ENCODE measurements around the gene RPP25. TPM values are rescaled to one million over a fixed set of nuclear protein-coding genes. Genes with fewer than 3 reads are reported as not detected.
A peak's percentile ranks its signal among the peaks of the same experiment; 100 is the strongest.
"Not testable (repeated sequence)": the region's sequence is repeated elsewhere in the genome, so short reads cannot be mapped to it uniquely, and the experiment has no call there.

RPP25 gene
- total and polyA plus RNA-seq, 4 donors: 2.7 to 6.5 (median 4.7) TPM

DNA sequence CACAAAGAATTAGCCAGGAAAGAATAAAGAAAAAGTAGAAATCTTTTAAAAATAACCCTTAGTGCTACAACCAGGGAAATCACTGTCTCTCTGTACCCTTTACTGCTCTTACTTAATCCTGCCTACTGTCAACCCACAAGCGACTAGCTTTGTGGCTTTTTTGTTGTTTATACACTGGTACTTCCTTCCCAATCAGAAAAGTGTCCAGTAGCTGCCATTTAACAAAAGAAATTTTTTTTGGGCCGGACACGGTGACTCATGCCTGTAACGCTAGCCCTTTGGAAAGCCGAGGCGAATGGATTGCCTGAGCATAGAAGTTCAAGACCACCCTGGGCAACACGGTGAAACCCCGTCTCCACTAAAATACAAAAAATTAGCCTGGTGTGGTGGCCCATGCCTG, 36.1 kb downstream of the RPP25 start:
- no peaks in the 10 kb centered on the region for H3K4me1 ChIP-seq (ENCODE audit: control insufficient read depth in 1 of 2, insufficient read depth in 2 of 2, low read length in 2 of 2)
- no peaks in the 10 kb centered on the region for H3K27me3 ChIP-seq (ENCODE audit: control insufficient read depth in 1 of 2, insufficient read depth in 2 of 2, low read length in 1 of 2)
- peaks cover 3 to 4% of the 10 kb centered on the region in 2 donors for H3K36me3 ChIP-seq (ENCODE audit: control insufficient read depth in 1 of 2, insufficient read depth in 2 of 2, low read length in 1 of 2)
- DNase-seq (no peak), ATAC-seq (ENCODE audit: low FRiP score) (no peak)
- WGBS, 2 donors: 89 to 90% methylated on average over 8 of the region's 8 CpGs
- H3K4me3 ChIP-seq (ENCODE audit: low read length in 2 of 2): no peak overlapping the region
- intact Hi-C loops (cut with DNase I): no loop called here
- no peak overlapping the region for H3K27ac ChIP-seq (ENCODE audit: low read depth in 1 of 2, low read length in 2 of 2)
- H3K9me3 ChIP-seq (ENCODE audit: control insufficient read depth, low read length): no peaks in the 10 kb centered on the region

DNA sequence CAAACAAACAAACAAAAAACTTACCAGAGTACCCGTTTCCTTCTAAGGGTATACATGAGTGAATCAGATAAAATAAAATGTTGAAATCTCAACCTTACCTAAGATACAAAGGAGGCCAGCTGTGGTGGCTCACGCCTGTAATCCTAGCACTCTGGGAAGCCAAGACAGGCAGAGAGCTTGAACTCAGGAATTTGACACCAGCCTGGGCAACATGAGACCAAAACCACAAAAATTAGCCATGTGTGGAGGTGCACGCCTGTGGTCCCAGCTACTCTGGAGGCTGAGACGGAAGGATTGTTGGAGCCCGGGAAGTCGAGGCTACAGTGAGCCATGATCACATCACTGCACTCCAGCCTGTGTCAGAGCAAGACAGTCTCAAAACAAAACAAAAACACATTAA, 38.9 kb downstream of the RPP25 start:
- Histone ChIP-seq H3K36me3 (ENCODE audit: control insufficient read depth in 1 of 2, insufficient read depth in 2 of 2, low read length in 1 of 2) (peaks cover 4 to 6% of the 10 kb centered on the region in 2 donors), H3K27ac (ENCODE audit: low read depth in 1 of 2, low read length in 2 of 2) (no peak overlapping the region), H3K27me3 (ENCODE audit: control insufficient read depth in 1 of 2, insufficient read depth in 2 of 2, low read length in 1 of 2) (no peaks in the 10 kb centered on the region), H3K9me3 (ENCODE audit: control insufficient read depth, low read length) (no peaks in the 10 kb centered on the region), H3K4me1 (ENCODE audit: control insufficient read depth in 1 of 2, insufficient read depth in 2 of 2, low read length in 2 of 2) (no peaks in the 10 kb centered on the region), H3K4me3 (ENCODE audit: low read length in 2 of 2) (no peak overlapping the region)
- intact Hi-C loops (cut with DNase I): no loop called here
- DNase-seq (no peak), ATAC-seq (ENCODE audit: low FRiP score) (no peak)
- 92 to 93% methylated on average over 6 of the region's 6 CpGs for WGBS, 2 donors

DNA sequence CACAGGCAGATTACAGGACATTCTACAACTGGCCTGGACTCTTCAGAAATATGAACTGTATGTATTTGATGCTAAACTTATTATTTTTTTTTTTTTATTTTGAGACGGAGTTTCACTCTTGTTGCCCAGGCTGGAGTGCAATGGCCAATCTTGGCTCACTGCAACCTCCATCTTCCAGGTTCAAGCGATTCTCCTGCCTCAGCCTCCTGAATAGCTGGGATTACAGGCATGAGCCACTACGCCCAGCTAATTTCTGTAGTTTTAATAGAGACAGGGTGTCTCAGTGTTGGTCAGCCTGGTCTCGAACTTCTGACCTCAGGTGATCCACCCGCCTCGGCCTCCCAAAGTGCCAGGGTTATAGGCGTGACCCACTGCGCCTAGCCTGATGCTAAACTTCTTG, 42.8 kb downstream of the RPP25 start:
- intact Hi-C loops (cut with DNase I); ATAC-seq (ENCODE audit: low FRiP score); H3K27me3 ChIP-seq (ENCODE audit: control insufficient read depth in 1 of 2, insufficient read depth in 2 of 2, low read length in 1 of 2); H3K36me3 ChIP-seq (ENCODE audit: control insufficient read depth in 1 of 2, insufficient read depth in 2 of 2, low read length in 1 of 2); H3K9me3 ChIP-seq (ENCODE audit: control insufficient read depth, low read length); H3K4me1 ChIP-seq (ENCODE audit: control insufficient read depth in 1 of 2, insufficient read depth in 2 of 2, low read length in 2 of 2); H3K27ac ChIP-seq (ENCODE audit: low read depth in 1 of 2, low read length in 2 of 2); DNase-seq; H3K4me3 ChIP-seq (ENCODE audit: low read length in 2 of 2): not testable (repeated sequence)
- WGBS, 2 donors: 92% methylated on average over 8 of the region's 8 CpGs

DNA sequence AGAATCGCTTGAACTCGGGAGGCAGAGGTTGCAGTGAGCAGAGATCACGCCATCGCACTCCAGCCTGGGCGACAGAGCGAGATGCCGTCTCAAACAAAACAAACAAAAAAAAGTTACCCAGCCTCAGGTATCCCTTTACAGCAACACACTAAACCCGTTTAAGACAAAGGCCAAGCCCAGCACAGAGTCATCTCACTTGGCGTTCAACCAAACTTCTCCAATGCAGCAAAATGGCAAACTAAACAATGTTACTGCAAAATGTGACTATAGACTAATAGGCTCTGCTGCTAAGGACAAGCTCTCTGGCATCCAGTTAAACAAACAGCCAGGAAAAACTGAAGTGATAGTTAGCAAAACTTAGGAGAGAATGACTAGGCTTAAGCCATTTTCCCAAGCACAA, 43.5 kb downstream of the RPP25 start:
- H3K27ac ChIP-seq (ENCODE audit: low read depth in 1 of 2, low read length in 2 of 2): no peak overlapping the region
- DNase-seq (no peak), ATAC-seq (ENCODE audit: low FRiP score) (no peak)
- H3K27me3 ChIP-seq (ENCODE audit: control insufficient read depth in 1 of 2, insufficient read depth in 2 of 2, low read length in 1 of 2): no peaks in the 10 kb centered on the region
- peaks cover 3% of the 10 kb centered on the region in 2 donors for H3K36me3 ChIP-seq (ENCODE audit: control insufficient read depth in 1 of 2, insufficient read depth in 2 of 2, low read length in 1 of 2)
- 88 to 89% methylated on average over 9 of the region's 9 CpGs for WGBS, 2 donors
- intact Hi-C loops (cut with DNase I): no loop called here
- H3K4me3 ChIP-seq (ENCODE audit: low read length in 2 of 2): no peak overlapping the region
- no peaks in the 10 kb centered on the region for H3K9me3 ChIP-seq (ENCODE audit: control insufficient read depth, low read length)
- no peaks in the 10 kb centered on the region for H3K4me1 ChIP-seq (ENCODE audit: control insufficient read depth in 1 of 2, insufficient read depth in 2 of 2, low read length in 2 of 2)

DNA sequence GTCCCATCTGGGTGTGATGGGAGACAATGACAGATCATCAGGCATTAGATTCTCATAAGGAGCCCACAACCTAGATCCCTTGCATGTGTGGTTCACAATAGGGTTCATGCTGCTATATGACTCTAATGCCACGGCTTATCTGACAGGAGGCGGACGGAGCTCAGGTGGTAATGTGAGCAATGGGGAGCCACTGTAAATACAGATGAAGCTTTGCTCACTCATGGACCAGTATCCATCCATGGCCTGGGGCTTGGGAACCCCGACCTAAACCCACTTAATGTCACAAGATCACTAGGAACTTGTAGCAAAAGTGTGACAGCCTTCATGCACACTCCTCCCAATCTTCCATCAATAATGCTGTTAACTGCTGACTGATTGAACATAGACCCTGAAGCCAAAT, 47.9 kb downstream of the RPP25 start:
- Histone ChIP-seq H3K9me3 (ENCODE audit: control insufficient read depth, low read length) (no peaks in the 10 kb centered on the region), H3K27me3 (ENCODE audit: control insufficient read depth in 1 of 2, insufficient read depth in 2 of 2, low read length in 1 of 2) (no peaks in the 10 kb centered on the region), H3K27ac (ENCODE audit: low read depth in 1 of 2, low read length in 2 of 2) (no peak overlapping the region), H3K36me3 (ENCODE audit: control insufficient read depth in 1 of 2, insufficient read depth in 2 of 2, low read length in 1 of 2) (peaks cover 2 to 3% of the 10 kb centered on the region in 2 donors), H3K4me1 (ENCODE audit: control insufficient read depth in 1 of 2, insufficient read depth in 2 of 2, low read length in 2 of 2) (no peaks in the 10 kb centered on the region), H3K4me3 (ENCODE audit: low read length in 2 of 2) (no peak overlapping the region)
- WGBS, 2 donors: 95 to 97% methylated on average over 4 of the region's 4 CpGs
- DNase-seq: no peak
- no peak for ATAC-seq (ENCODE audit: low FRiP score)
- intact Hi-C loops (cut with DNase I): loop anchor here in 1 of 2 donors (5.0 kb wide), 2 partner anchors 36 to 44 kb away; partner anchors contain the start of gene SCAMP2

DNA sequence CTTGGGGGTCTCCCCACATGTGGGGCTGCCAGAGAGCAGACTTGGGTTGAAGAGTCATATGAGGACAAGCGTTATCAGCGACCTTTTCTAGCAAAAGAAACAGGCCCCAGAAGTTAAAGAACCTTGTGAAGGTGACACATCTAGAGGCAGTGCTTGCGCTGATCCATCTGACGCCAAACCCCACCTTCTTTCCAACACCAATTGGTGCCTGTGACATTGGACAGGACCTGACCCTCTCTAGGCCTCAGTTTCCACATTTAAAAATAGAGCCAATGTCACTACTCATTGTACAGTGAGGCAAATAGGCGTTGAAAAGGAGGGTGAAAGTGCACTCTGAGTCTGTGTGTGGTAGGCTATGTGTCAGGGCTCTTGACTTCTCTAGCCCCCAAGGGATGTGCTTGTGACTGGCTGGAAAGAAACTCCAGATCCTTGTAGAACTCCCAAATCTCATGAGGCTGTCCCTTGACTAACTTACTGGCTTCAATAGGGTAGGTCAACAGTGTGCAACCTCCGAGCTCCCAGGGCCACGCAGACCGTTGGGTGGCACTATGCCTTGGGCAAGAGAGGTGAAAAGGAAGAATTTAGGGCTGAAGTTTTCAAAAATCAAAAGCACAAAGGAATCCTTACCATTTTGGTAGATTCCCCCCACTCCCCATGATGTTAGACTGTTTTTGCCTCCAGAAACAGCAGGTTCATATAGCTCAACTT, 49.3 kb downstream of the RPP25 start:
- no peaks in the 10 kb centered on the region for H3K9me3 ChIP-seq (ENCODE audit: control insufficient read depth, low read length)
- 40 to 47% methylated on average over 8 of the region's 8 CpGs for WGBS, 2 donors
- H3K4me1 ChIP-seq (ENCODE audit: control insufficient read depth in 1 of 2, insufficient read depth in 2 of 2, low read length in 2 of 2): no peaks in the 10 kb centered on the region
- peak; percentile 20 for ATAC-seq (ENCODE audit: low FRiP score)
- peak overlapping the region in 1 of 2 donors; percentile 69 for H3K27ac ChIP-seq (ENCODE audit: low read depth in 1 of 2, low read length in 2 of 2)
- H3K36me3 ChIP-seq (ENCODE audit: control insufficient read depth in 1 of 2, insufficient read depth in 2 of 2, low read length in 1 of 2): no peaks in the 10 kb centered on the region
- DNase-seq: no peak
- H3K27me3 ChIP-seq (ENCODE audit: control insufficient read depth in 1 of 2, insufficient read depth in 2 of 2, low read length in 1 of 2): no peaks in the 10 kb centered on the region
- H3K4me3 ChIP-seq (ENCODE audit: low read length in 2 of 2): peak overlapping the region; percentile 71 to 91
- intact Hi-C loops (cut with DNase I): loop anchor here in 1 of 2 donors (2.0 to 5.0 kb wide), 3 partner anchors 29 to 45 kb away; partner anchors contain the start of gene SCAMP2

DNA sequence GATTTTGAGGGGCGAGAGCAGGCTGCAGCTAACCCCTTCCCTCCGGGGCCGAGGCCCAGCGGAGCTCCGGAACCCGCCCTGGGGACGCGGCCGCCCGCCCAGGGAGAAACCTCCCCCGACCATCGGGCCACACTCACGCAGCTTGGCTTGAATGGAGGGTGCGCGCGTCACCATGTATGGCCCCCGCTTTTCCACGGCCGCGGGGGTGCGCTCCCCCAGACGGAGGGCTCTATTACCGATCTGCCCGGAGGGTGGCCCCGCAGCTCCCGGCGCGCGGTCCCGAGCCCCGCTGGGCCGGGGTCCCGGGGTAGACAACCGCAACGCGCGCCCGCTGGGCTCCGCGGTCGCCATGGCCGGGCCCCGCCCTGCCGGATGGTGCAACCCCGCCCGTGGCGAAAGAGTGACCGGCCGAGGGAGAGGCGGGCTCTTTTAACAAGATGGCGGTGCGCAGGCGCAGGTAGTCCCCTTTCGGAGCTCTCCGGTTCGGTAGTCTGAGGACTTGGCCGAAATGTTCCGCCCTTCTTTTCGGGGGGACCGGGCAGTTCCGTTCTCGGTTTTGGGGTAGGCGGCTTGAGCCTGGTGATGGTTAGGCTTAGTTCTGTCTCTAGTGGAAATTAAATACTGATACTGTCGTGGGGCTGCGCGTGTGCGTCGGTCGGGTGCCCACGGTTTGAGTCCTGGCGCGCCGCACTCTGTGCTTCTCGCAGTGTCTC, 50.0 kb downstream of the RPP25 start, which contains the start of gene FAM219B:
TSS of gene FAM219B (minus strand) at position 402 of the 713 bp plus-strand sequence. CDS start at position 351, 51 bp downstream.
- intact Hi-C loops (cut with DNase I): loop anchor here in 1 of 2 donors (2.0 to 5.0 kb wide), 3 partner anchors 30 to 46 kb away; partner anchors contain the start of gene SCAMP2
- Histone ChIP-seq H3K4me1 (ENCODE audit: control insufficient read depth in 1 of 2, insufficient read depth in 2 of 2, low read length in 2 of 2) (no peaks in the 10 kb centered on the region), H3K27me3 (ENCODE audit: control insufficient read depth in 1 of 2, insufficient read depth in 2 of 2, low read length in 1 of 2) (no peaks in the 10 kb centered on the region), H3K4me3 (ENCODE audit: low read length in 2 of 2) (peak within 1 kb of the TSS; percentile 71 to 91), H3K27ac (ENCODE audit: low read depth in 1 of 2, low read length in 2 of 2) (peak within 1 kb of the TSS; percentile 69 to 78), H3K36me3 (ENCODE audit: control insufficient read depth in 1 of 2, insufficient read depth in 2 of 2, low read length in 1 of 2) (no peaks in the 10 kb centered on the region), H3K9me3 (ENCODE audit: control insufficient read depth, low read length) (no peaks in the 10 kb centered on the region)
- 0 to 1% methylated on average over 71 to 74 of the region's 74 CpGs for WGBS, 2 donors
- peak; percentile 98 for ATAC-seq (ENCODE audit: low FRiP score)
- DNase-seq: peak; percentile 96 to 98

DNA sequence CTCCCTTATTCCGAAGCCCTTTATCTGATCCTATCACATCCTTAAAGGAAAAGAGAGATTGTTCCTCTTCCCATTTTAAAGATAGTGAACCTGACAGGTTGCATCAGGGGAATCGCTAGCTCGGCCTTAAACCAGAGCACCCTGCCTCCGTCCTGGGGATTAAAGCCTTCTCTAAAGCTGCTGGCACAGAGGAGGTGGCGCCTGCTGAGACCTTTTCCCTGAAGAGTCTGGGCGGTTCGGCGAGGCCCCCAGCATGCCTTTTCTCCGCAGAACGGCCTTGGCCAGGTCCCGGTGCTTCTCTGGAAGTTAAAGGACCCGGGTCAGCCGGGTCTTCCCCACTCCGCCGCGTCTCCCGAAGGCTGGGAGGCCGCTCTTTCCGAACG, 50.5 kb downstream of the RPP25 start:
- no peaks in the 10 kb centered on the region for H3K36me3 ChIP-seq (ENCODE audit: control insufficient read depth in 1 of 2, insufficient read depth in 2 of 2, low read length in 1 of 2)
- peak overlapping the region; percentile 33 to 78 for H3K27ac ChIP-seq (ENCODE audit: low read depth in 1 of 2, low read length in 2 of 2)
- H3K9me3 ChIP-seq (ENCODE audit: control insufficient read depth, low read length): no peaks in the 10 kb centered on the region
- peak overlapping the region; percentile 19 to 91 for H3K4me3 ChIP-seq (ENCODE audit: low read length in 2 of 2)
- no peaks in the 10 kb centered on the region for H3K27me3 ChIP-seq (ENCODE audit: control insufficient read depth in 1 of 2, insufficient read depth in 2 of 2, low read length in 1 of 2)
- intact Hi-C loops (cut with DNase I): loop anchor here in 1 of 2 donors (2.0 to 5.0 kb wide), 3 partner anchors 31 to 46 kb away; partner anchors contain the start of gene SCAMP2
- H3K4me1 ChIP-seq (ENCODE audit: control insufficient read depth in 1 of 2, insufficient read depth in 2 of 2, low read length in 2 of 2): no peaks in the 10 kb centered on the region
- peak; percentile 42 for ATAC-seq (ENCODE audit: low FRiP score)
- WGBS, 2 donors: 0% methylated on average over 20 of the region's 20 CpGs
- peak in 1 of 2 donors; percentile 57 for DNase-seq
